ENCODE results near the gene FOXP1.

FOXP1 gene

GRCh38 chr3:71052716-71053115 is 530.8 kb downstream of the FOXP1 start:
- DNase-seq (ENCODE audit: low spot score), result no peak

GRCh38 chr3:71051893-71052687 is 531.4 kb downstream of the FOXP1 start:
- no peak for DNase-seq (ENCODE audit: low spot score)

GRCh38 chr3:71051259-71051595 is 532.3 kb downstream of the FOXP1 start:
- DNase-seq (ENCODE audit: low spot score), result no peak

- DNase-seq (ENCODE audit: low spot score), result no peak
Measured at GRCh38 chr3:71050538-71051258, 532.8 kb downstream of the FOXP1 start.

GRCh38 chr3:71050166-71050537 is 533.4 kb downstream of the FOXP1 start:
- DNase-seq (ENCODE audit: low spot score), result no peak

GRCh38 chr3:71048948-71049347 is 534.6 kb downstream of the FOXP1 start:
- DNase-seq (ENCODE audit: low spot score), result no peak

GRCh38 chr3:71047616-71048531 is 535.7 kb downstream of the FOXP1 start:
- no peak for DNase-seq (ENCODE audit: low spot score)

- DNase-seq (ENCODE audit: low spot score), result no peak
Measured at GRCh38 chr3:71046791-71047190, 536.7 kb downstream of the FOXP1 start.

GRCh38 chr3:71045917-71046282 is 537.6 kb downstream of the FOXP1 start:
- no peak for DNase-seq (ENCODE audit: low spot score)

GRCh38 chr3:71045212-71045916 is 538.2 kb downstream of the FOXP1 start:
- DNase-seq (ENCODE audit: low spot score), result no peak

GRCh38 chr3:71042759-71043158 is 540.8 kb downstream of the FOXP1 start:
- DNase-seq (ENCODE audit: low spot score), result no peak

GRCh38 chr3:71041371-71041770 is 542.2 kb downstream of the FOXP1 start:
- DNase-seq (ENCODE audit: low spot score), result no peak

- no peak for DNase-seq (ENCODE audit: low spot score)
Measured at GRCh38 chr3:71039332-71039731, 544.2 kb downstream of the FOXP1 start.

GRCh38 chr3:71037775-71038174 is 545.8 kb downstream of the FOXP1 start:
- DNase-seq (ENCODE audit: low spot score), result no peak

- DNase-seq (ENCODE audit: low spot score), result no peak
Measured at GRCh38 chr3:71035886-71036285, 547.6 kb downstream of the FOXP1 start.

- no peak for DNase-seq (ENCODE audit: low spot score)
Measured at GRCh38 chr3:71035314-71035713, 548.2 kb downstream of the FOXP1 start.

GRCh38 chr3:71033681-71034220 is 549.8 kb downstream of the FOXP1 start:
- no peak for DNase-seq (ENCODE audit: low spot score)

GRCh38 chr3:71031914-71032521 is 551.5 kb downstream of the FOXP1 start:
- DNase-seq (ENCODE audit: low spot score), result no peak

GRCh38 chr3:71031181-71031580 is 552.3 kb downstream of the FOXP1 start:
- DNase-seq (ENCODE audit: low spot score), result no peak

- DNase-seq (ENCODE audit: low spot score), result no peak
Measured at GRCh38 chr3:71030748-71031147, 552.8 kb downstream of the FOXP1 start.

- no peak for DNase-seq (ENCODE audit: low spot score)
Measured at GRCh38 chr3:71029770-71030169, 553.8 kb downstream of the FOXP1 start.
